Mesenteric fat pad (tissue), 1 donor: ENCODE measurements around the gene RIC1. TPM values are rescaled to one million over a fixed set of nuclear protein-coding genes. Genes with fewer than 3 reads are reported as not detected.

Experiments used
- DNase-seq: peaks from one replicate; pipeline ENCODE4 v3.0.0-alpha.2; 2020; ENCODE audit warnings: low spot score
- total RNA-seq: library from RNA; stranded (reverse); fragmentation: NEBNext Ultra II Directional; extraction: Animal tissue kit (Norgen Biotek cat#: 25700); gene quantifications from one replicate; pipeline ENCODE4 v1.2.1, GENCODE V29; 2021
- donor health status: DM: yes; HTN: yes; CAD: no.

The RIC1 gene
- total RNA-seq, 1 donor from 2014 or later, result 22.5 TPM

DNA sequence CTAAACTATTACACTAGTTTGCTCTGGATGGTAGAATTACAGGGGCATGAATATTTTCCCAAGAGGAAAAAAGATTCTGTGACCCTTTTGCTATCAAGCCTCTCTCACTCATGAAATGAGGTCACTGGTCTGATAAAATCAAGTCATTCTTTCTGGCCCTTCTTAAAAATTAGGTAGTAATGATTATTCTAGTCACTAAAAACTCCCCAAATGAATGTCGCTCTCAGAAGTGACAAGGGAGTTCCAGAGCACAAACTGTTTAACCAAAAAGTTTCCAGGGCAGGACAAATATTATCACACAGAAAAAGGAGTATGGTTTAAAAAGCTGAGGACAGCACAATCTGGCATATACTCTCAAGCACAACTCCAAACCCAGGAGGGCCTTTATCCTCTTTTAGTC lies 191.5 kb downstream of the RIC1 start:
- DNase-seq, result no peak

DNA sequence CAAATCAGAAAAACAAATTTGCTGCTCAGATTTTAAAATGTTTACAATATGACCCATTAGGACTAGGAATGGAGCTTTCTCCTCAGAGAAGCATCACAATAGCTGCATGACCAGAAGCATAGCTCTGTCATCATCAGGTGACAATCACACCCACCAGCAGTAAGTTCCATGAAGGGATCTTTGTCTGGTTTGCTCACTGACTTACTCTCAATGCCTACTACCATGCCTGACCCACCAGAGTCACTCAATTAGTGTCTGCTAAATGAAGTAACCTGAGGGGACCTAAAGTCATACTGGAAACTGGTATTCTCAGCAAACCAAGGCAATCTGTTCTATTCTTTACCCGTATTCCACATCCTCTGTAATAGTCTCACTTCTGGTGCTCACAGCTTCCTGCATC lies 196.3 kb downstream of the RIC1 start:
- DNase-seq, result no peak

Other genes with a start within 250 kb of the RIC1 start
- 19.5 TPM for gene PLGRKT, start 191.2 kb upstream of the RIC1 start, total RNA-seq
- gene CD274, start 178.6 kb upstream of the RIC1 start, total RNA-seq, result 1.0 TPM
- 3.6 TPM for gene PDCD1LG2, start 118.6 kb upstream of the RIC1 start, total RNA-seq
- gene ERMP1, start 204.0 kb downstream of the RIC1 start, total RNA-seq, result 8.3 TPM